ENCODE measurements around the gene ANKS1B. TPM values are rescaled to one million over a fixed set of nuclear protein-coding genes. Genes with fewer than 3 reads are reported as not detected.

The ANKS1B gene
- polyA plus RNA-seq, 1 donor from 2014 or later = not detected

- no peak overlapping the region for H3K27ac Mint-ChIP-seq
- H3K4me3 Mint-ChIP-seq = no peak overlapping the region
- peaks cover 0 to 6% (median 4%) of the 10 kb centered on the region in 3 donors for H3K9me3 Mint-ChIP-seq
Observed at GRCh38 chr12:99066726-99067125, 918.0 kb downstream of the ANKS1B start.

GRCh38 chr12:99063182-99063581, 921.6 kb downstream of the ANKS1B start:
- H3K4me3 Mint-ChIP-seq = no peak overlapping the region
- H3K4me1 Mint-ChIP-seq = no peaks in the 10 kb centered on the region
- H3K36me3 Mint-ChIP-seq = no peaks in the 10 kb centered on the region
- peaks cover 0 to 6% (median 4%) of the 10 kb centered on the region in 3 donors for H3K9me3 Mint-ChIP-seq
- no peaks in the 10 kb centered on the region for H3K27me3 Mint-ChIP-seq
- H3K27ac Mint-ChIP-seq = no peak overlapping the region

More at GRCh38 chr12:99066726-99067125, 918.0 kb downstream of the ANKS1B start:
- H3K27me3 Mint-ChIP-seq = peaks cover 1% of the 10 kb centered on the region
- H3K4me1 Mint-ChIP-seq = no peaks in the 10 kb centered on the region
- no peaks in the 10 kb centered on the region for H3K36me3 Mint-ChIP-seq

GRCh38 chr12:99059824-99060511, 924.8 kb downstream of the ANKS1B start:
- H3K9me3 Mint-ChIP-seq = peaks cover 0 to 9% (median 6%) of the 10 kb centered on the region in 3 donors
- no peaks in the 10 kb centered on the region for H3K36me3 Mint-ChIP-seq
- H3K4me3 Mint-ChIP-seq = no peak overlapping the region
- H3K27ac Mint-ChIP-seq = no peak overlapping the region
- no peaks in the 10 kb centered on the region for H3K27me3 Mint-ChIP-seq
- no peaks in the 10 kb centered on the region for H3K4me1 Mint-ChIP-seq

GRCh38 chr12:99057670-99058069, 927.1 kb downstream of the ANKS1B start:
- Mint-ChIP-seq H3K36me3 (no peaks in the 10 kb centered on the region), H3K27me3 (no peaks in the 10 kb centered on the region), H3K27ac (no peak overlapping the region), H3K4me1 (no peaks in the 10 kb centered on the region), H3K9me3 (peaks cover 0 to 9% (median 4%) of the 10 kb centered on the region in 3 donors), H3K4me3 (no peak overlapping the region)

GRCh38 chr12:99056186-99056585, 928.5 kb downstream of the ANKS1B start:
- Mint-ChIP-seq H3K36me3 (no peaks in the 10 kb centered on the region), H3K27me3 (no peaks in the 10 kb centered on the region), H3K4me3 (no peak overlapping the region), H3K27ac (no peak overlapping the region), H3K9me3 (peaks cover 0 to 5% (median 0%) of the 10 kb centered on the region in 3 donors), H3K4me1 (no peaks in the 10 kb centered on the region)

- Mint-ChIP-seq H3K9me3 (peaks cover 0 to 5% (median 0%) of the 10 kb centered on the region in 3 donors), H3K27me3 (no peaks in the 10 kb centered on the region), H3K27ac (no peak overlapping the region), H3K36me3 (no peaks in the 10 kb centered on the region), H3K4me1 (no peaks in the 10 kb centered on the region), H3K4me3 (no peak overlapping the region)
Observed at GRCh38 chr12:99055299-99055698, 929.4 kb downstream of the ANKS1B start.

- H3K9me3 Mint-ChIP-seq = peaks cover 0 to 5% (median 0%) of the 10 kb centered on the region in 3 donors
- no peaks in the 10 kb centered on the region for H3K4me1 Mint-ChIP-seq
- H3K4me3 Mint-ChIP-seq = no peak overlapping the region
- no peaks in the 10 kb centered on the region for H3K27me3 Mint-ChIP-seq
- H3K27ac Mint-ChIP-seq = no peak overlapping the region
- H3K36me3 Mint-ChIP-seq = no peaks in the 10 kb centered on the region
Observed at GRCh38 chr12:99054601-99055128, 930.1 kb downstream of the ANKS1B start.

GRCh38 chr12:99053616-99054362, 930.9 kb downstream of the ANKS1B start:
- H3K4me3 Mint-ChIP-seq = no peak overlapping the region
- no peak overlapping the region for H3K27ac Mint-ChIP-seq

GRCh38 chr12:99049774-99050173, 935.0 kb downstream of the ANKS1B start:
- H3K27me3 Mint-ChIP-seq = no peaks in the 10 kb centered on the region
- H3K4me3 Mint-ChIP-seq = no peak overlapping the region
- H3K36me3 Mint-ChIP-seq = no peaks in the 10 kb centered on the region
- peaks cover 0 to 12% (median 8%) of the 10 kb centered on the region in 3 donors for H3K9me3 Mint-ChIP-seq
- H3K4me1 Mint-ChIP-seq = peaks cover 0 to 2% (median 0%) of the 10 kb centered on the region in 3 donors
- H3K27ac Mint-ChIP-seq = no peak overlapping the region

More at GRCh38 chr12:99053616-99054362, 930.9 kb downstream of the ANKS1B start:
- Mint-ChIP-seq H3K9me3 (peaks cover 0 to 5% (median 0%) of the 10 kb centered on the region in 3 donors), H3K36me3 (no peaks in the 10 kb centered on the region), H3K27me3 (no peaks in the 10 kb centered on the region), H3K4me1 (no peaks in the 10 kb centered on the region)

GRCh38 chr12:99045158-99045557, 939.6 kb downstream of the ANKS1B start:
- no peaks in the 10 kb centered on the region for H3K27me3 Mint-ChIP-seq
- no peaks in the 10 kb centered on the region for H3K36me3 Mint-ChIP-seq
- H3K4me3 Mint-ChIP-seq = no peak overlapping the region
- H3K27ac Mint-ChIP-seq = no peak overlapping the region
- peaks cover 0 to 2% (median 0%) of the 10 kb centered on the region in 3 donors for H3K4me1 Mint-ChIP-seq
- peaks cover 0 to 12% (median 8%) of the 10 kb centered on the region in 3 donors for H3K9me3 Mint-ChIP-seq

GRCh38 chr12:99043319-99043914, 941.3 kb downstream of the ANKS1B start:
- no peak overlapping the region for H3K27ac Mint-ChIP-seq
- no peak overlapping the region for H3K4me3 Mint-ChIP-seq
- H3K9me3 Mint-ChIP-seq = peaks cover 0 to 9% (median 8%) of the 10 kb centered on the region in 3 donors
- no peaks in the 10 kb centered on the region for H3K36me3 Mint-ChIP-seq
- H3K27me3 Mint-ChIP-seq = no peaks in the 10 kb centered on the region
- peaks cover 0 to 2% (median 0%) of the 10 kb centered on the region in 3 donors for H3K4me1 Mint-ChIP-seq

GRCh38 chr12:99042226-99042625, 942.5 kb downstream of the ANKS1B start:
- H3K27me3 Mint-ChIP-seq = no peaks in the 10 kb centered on the region
- peaks cover 0 to 8% (median 3%) of the 10 kb centered on the region in 3 donors for H3K9me3 Mint-ChIP-seq
- H3K4me3 Mint-ChIP-seq = no peak overlapping the region
- no peaks in the 10 kb centered on the region for H3K36me3 Mint-ChIP-seq
- H3K4me1 Mint-ChIP-seq = peaks cover 0 to 2% (median 0%) of the 10 kb centered on the region in 3 donors
- no peak overlapping the region for H3K27ac Mint-ChIP-seq

GRCh38 chr12:99039367-99040120, 945.2 kb downstream of the ANKS1B start:
- Mint-ChIP-seq H3K4me1 (no peaks in the 10 kb centered on the region), H3K9me3 (no peaks in the 10 kb centered on the region), H3K27me3 (no peaks in the 10 kb centered on the region), H3K4me3 (no peak overlapping the region), H3K36me3 (no peaks in the 10 kb centered on the region), H3K27ac (no peak overlapping the region)

- Mint-ChIP-seq H3K27me3 (no peaks in the 10 kb centered on the region), H3K4me1 (no peaks in the 10 kb centered on the region), H3K27ac (no peak overlapping the region), H3K4me3 (no peak overlapping the region), H3K9me3 (no peaks in the 10 kb centered on the region), H3K36me3 (no peaks in the 10 kb centered on the region)
Observed at GRCh38 chr12:99036566-99036965, 948.2 kb downstream of the ANKS1B start.
